ENCODE data around the gene LANCL1. TPM values are rescaled to one million over a fixed set of nuclear protein-coding genes. Genes with fewer than 3 reads are reported as not detected.

LANCL1 gene
- total RNA-seq, 1 experiment from 2014 or later = 34.1 TPM

- BruUV-seq (replicated peaks) = no TSS peak
- Mint-ChIP-seq H3K27ac (ENCODE audit: low read depth, unreplicated experiment) (no peak overlapping the region), H3K27me3 (ENCODE audit: insufficient read depth, unreplicated experiment) (peaks cover 76% of the 10 kb centered on the region), H3K9me3 (ENCODE audit: unreplicated experiment) (no peaks in the 10 kb centered on the region), H3K36me3 (ENCODE audit: insufficient read depth, unreplicated experiment) (no peaks in the 10 kb centered on the region), H3K4me1 (ENCODE audit: insufficient read depth, unreplicated experiment) (no peaks in the 10 kb centered on the region), H3K4me3 (ENCODE audit: unreplicated experiment) (no peak overlapping the region)
- CTCF ChIA-PET = no interaction called here
- DNase-seq (ENCODE audit: unreplicated experiment) = no peak
- TF ChIP-seq CTCF (IDR thresholded peaks at IDR 0.05; ENCODE audit: unreplicated experiment) = no peak
- POLR2A ChIA-PET = no interaction called here
- intact Hi-C loops (cut with micrococcal nuclease) = no loop called here
Measured at GRCh38 chr2:210412660-210413059, 63.9 kb downstream of the LANCL1 start.

GRCh38 chr2:210410542-210410941, 66.0 kb downstream of the LANCL1 start:
- POLR2A ChIA-PET = no interaction called here
- peaks cover 64% of the 10 kb centered on the region for H3K27me3 Mint-ChIP-seq (ENCODE audit: insufficient read depth, unreplicated experiment)
- BruUV-seq (replicated peaks) = no TSS peak
- DNase-seq (ENCODE audit: unreplicated experiment) = no peak
- no peak overlapping the region for H3K4me3 Mint-ChIP-seq (ENCODE audit: unreplicated experiment)
- CTCF ChIA-PET = interaction anchor here (1.6 kb wide), 1 partner anchor 11 kb away, joined by 12 read pairs; no protein-coding TSS in a partner anchor
- H3K27ac Mint-ChIP-seq (ENCODE audit: low read depth, unreplicated experiment) = no peak overlapping the region
- H3K36me3 Mint-ChIP-seq (ENCODE audit: insufficient read depth, unreplicated experiment) = no peaks in the 10 kb centered on the region
- H3K4me1 Mint-ChIP-seq (ENCODE audit: insufficient read depth, unreplicated experiment) = no peaks in the 10 kb centered on the region
- no peaks in the 10 kb centered on the region for H3K9me3 Mint-ChIP-seq (ENCODE audit: unreplicated experiment)
- TF ChIP-seq CTCF (IDR thresholded peaks at IDR 0.05; ENCODE audit: unreplicated experiment) = no peak
- intact Hi-C loops (cut with micrococcal nuclease) = no loop called here

GRCh38 chr2:210399440-210400041, 77.0 kb downstream of the LANCL1 start:
- intact Hi-C loops (cut with micrococcal nuclease) = loop anchor here (1.0 to 10.0 kb wide), 2 partner anchors 151 to 425 kb away; no protein-coding TSS in a partner anchor
- H3K9me3 Mint-ChIP-seq (ENCODE audit: unreplicated experiment) = no peaks in the 10 kb centered on the region
- peaks cover 40% of the 10 kb centered on the region for H3K27me3 Mint-ChIP-seq (ENCODE audit: insufficient read depth, unreplicated experiment)
- no peaks in the 10 kb centered on the region for H3K36me3 Mint-ChIP-seq (ENCODE audit: insufficient read depth, unreplicated experiment)
- DNase-seq (ENCODE audit: unreplicated experiment) = peak; percentile 28
- no peak overlapping the region for H3K4me3 Mint-ChIP-seq (ENCODE audit: unreplicated experiment)
- no peaks in the 10 kb centered on the region for H3K4me1 Mint-ChIP-seq (ENCODE audit: insufficient read depth, unreplicated experiment)
- TF ChIP-seq CTCF (IDR thresholded peaks at IDR 0.05; ENCODE audit: unreplicated experiment) = peak; percentile 27
- no peak overlapping the region for H3K27ac Mint-ChIP-seq (ENCODE audit: low read depth, unreplicated experiment)
- no TSS peak for BruUV-seq (replicated peaks)
- ChIA-PET POLR2A (interaction anchor here (0.9 kb wide), 1 partner anchor 162 kb away, joined by 3 read pairs; no protein-coding TSS in a partner anchor), CTCF (interaction anchor here (0.6 to 7.6 kb wide), 35 partner anchors 8 to 755 kb away, joined by 3 to 152 read pairs (median 4); no protein-coding TSS in a partner anchor)

- Mint-ChIP-seq H3K36me3 (ENCODE audit: insufficient read depth, unreplicated experiment) (no peaks in the 10 kb centered on the region), H3K27me3 (ENCODE audit: insufficient read depth, unreplicated experiment) (peaks cover 13% of the 10 kb centered on the region), H3K9me3 (ENCODE audit: unreplicated experiment) (no peaks in the 10 kb centered on the region), H3K27ac (ENCODE audit: low read depth, unreplicated experiment) (no peak overlapping the region), H3K4me3 (ENCODE audit: unreplicated experiment) (no peak overlapping the region), H3K4me1 (ENCODE audit: insufficient read depth, unreplicated experiment) (no peaks in the 10 kb centered on the region)
- CTCF ChIA-PET = interaction anchor here (0.7 to 2.7 kb wide), 4 partner anchors 13 to 144 kb away, joined by 3 to 10 read pairs (median 4); no protein-coding TSS in a partner anchor
- TF ChIP-seq CTCF (IDR thresholded peaks at IDR 0.05; ENCODE audit: unreplicated experiment) = no peak
- no TSS peak for BruUV-seq (replicated peaks)
- DNase-seq (ENCODE audit: unreplicated experiment) = no peak
- intact Hi-C loops (cut with micrococcal nuclease) = loop anchor here (10.0 kb wide), 1 partner anchor 418 kb away; no protein-coding TSS in a partner anchor
- POLR2A ChIA-PET = no interaction called here
Measured at GRCh38 chr2:210392469-210392881, 84.1 kb downstream of the LANCL1 start.
